ENCODE data around the gene ZNF516.
"Not testable (repeated sequence)": the region's sequence is repeated elsewhere in the genome, so short reads cannot be mapped to it uniquely, and the experiment has no call there.

ZNF516 gene

GRCh38 chr18:76495006-76495370, at the start of gene ZNF516:
Gene ZNF516 (minus strand): TSS chr18:76495242. CDS start chr18:76443054, 52,188 bp downstream.
- in situ Hi-C loops (cut with MboI; ENCODE audit: low pct_unique_long_range_greater_than_20kb, low sequenced_read_pairs, unreplicated experiment), result no loop called here

GRCh38 chr18:76538846-76539245, 43.8 kb upstream of the ZNF516 start:
- in situ Hi-C loops (cut with MboI; ENCODE audit: low pct_unique_long_range_greater_than_20kb, low sequenced_read_pairs, unreplicated experiment), result no loop called here
- TF ChIP-seq CTCF (IDR thresholded peaks at IDR 0.05; ENCODE audit: extremely low read depth, insufficient read depth, missing control alignments), result no peak
- DNase-seq (ENCODE audit: low spot score), result no peak

More at GRCh38 chr18:76495006-76495370, at the start of gene ZNF516:
- no peak for TF ChIP-seq CTCF (IDR thresholded peaks at IDR 0.05; ENCODE audit: extremely low read depth, insufficient read depth, missing control alignments)
- no peak for DNase-seq (ENCODE audit: low spot score)

GRCh38 chr18:76537621-76538020, 42.6 kb upstream of the ZNF516 start:
- in situ Hi-C loops (cut with MboI; ENCODE audit: low pct_unique_long_range_greater_than_20kb, low sequenced_read_pairs, unreplicated experiment), result no loop called here
- TF ChIP-seq CTCF (IDR thresholded peaks at IDR 0.05; ENCODE audit: extremely low read depth, insufficient read depth, missing control alignments), result no peak
- DNase-seq (ENCODE audit: low spot score), result no peak

GRCh38 chr18:76536593-76536992, 41.6 kb upstream of the ZNF516 start:
- in situ Hi-C loops (cut with MboI; ENCODE audit: low pct_unique_long_range_greater_than_20kb, low sequenced_read_pairs, unreplicated experiment); DNase-seq (ENCODE audit: low spot score): not testable (repeated sequence)

- TF ChIP-seq CTCF (IDR thresholded peaks at IDR 0.05; ENCODE audit: extremely low read depth, insufficient read depth, missing control alignments), result no peak
- no peak for DNase-seq (ENCODE audit: low spot score)
- in situ Hi-C loops (cut with MboI; ENCODE audit: low pct_unique_long_range_greater_than_20kb, low sequenced_read_pairs, unreplicated experiment), result no loop called here
These were observed 37.8 kb upstream of the ZNF516 start for GRCh38 chr18:76532875-76533274.

GRCh38 chr18:76530846-76531245, 35.8 kb upstream of the ZNF516 start:
- in situ Hi-C loops (cut with MboI; ENCODE audit: low pct_unique_long_range_greater_than_20kb, low sequenced_read_pairs, unreplicated experiment), result no loop called here
- no peak for TF ChIP-seq CTCF (IDR thresholded peaks at IDR 0.05; ENCODE audit: extremely low read depth, insufficient read depth, missing control alignments)
- DNase-seq (ENCODE audit: low spot score), result no peak

GRCh38 chr18:76530391-76530790, 35.3 kb upstream of the ZNF516 start:
- no peak for DNase-seq (ENCODE audit: low spot score)
- in situ Hi-C loops (cut with MboI; ENCODE audit: low pct_unique_long_range_greater_than_20kb, low sequenced_read_pairs, unreplicated experiment), result no loop called here

More at GRCh38 chr18:76530391-76530790, 35.3 kb upstream of the ZNF516 start:
- no peak for TF ChIP-seq CTCF (IDR thresholded peaks at IDR 0.05; ENCODE audit: extremely low read depth, insufficient read depth, missing control alignments)

All from GM13977 (cell line).